DMS114 treated with DMSO at 0.1 percent for 48 hours (cell line): ENCODE results near the gene DIPK1C.

ENCODE experiments used
- DNase-seq: peaks from one replicate; lab custom pipeline; 2025; ENCODE audit not compliant: unreplicated experiment; lab: John Stamatoyannopoulos, UW

Gene DIPK1C

GRCh38 chr18:74453642-74454198 is 3.4 kb downstream of the DIPK1C start:
- no peak for DNase-seq

GRCh38 chr18:74453016-74453566 is 4.0 kb downstream of the DIPK1C start:
- DNase-seq, result no peak

GRCh38 chr18:74451148-74451547 is 6.0 kb downstream of the DIPK1C start:
- no peak for DNase-seq

GRCh38 chr18:74450626-74451025 is 6.5 kb downstream of the DIPK1C start:
- DNase-seq, result no peak

GRCh38 chr18:74447404-74448152 is 9.5 kb downstream of the DIPK1C start:
- no peak for DNase-seq

- DNase-seq, result no peak
These were observed 10.3 kb downstream of the DIPK1C start for GRCh38 chr18:74446631-74447403.

GRCh38 chr18:74446178-74446577 is 10.9 kb downstream of the DIPK1C start:
- DNase-seq, result no peak

- no peak for DNase-seq
These were observed 11.5 kb downstream of the DIPK1C start for GRCh38 chr18:74445585-74445984.

GRCh38 chr18:74444104-74444503 is 13.0 kb downstream of the DIPK1C start:
- no peak for DNase-seq

GRCh38 chr18:74440808-74441427 is 16.2 kb downstream of the DIPK1C start:
- no peak for DNase-seq

- no peak for DNase-seq
These were observed 19.0 kb downstream of the DIPK1C start for GRCh38 chr18:74438091-74438490.

- no peak for DNase-seq
These were observed 20.8 kb downstream of the DIPK1C start for GRCh38 chr18:74436158-74436769.

GRCh38 chr18:74435740-74436139 is 21.4 kb downstream of the DIPK1C start:
- no peak for DNase-seq

GRCh38 chr18:74434466-74434865 is 22.6 kb downstream of the DIPK1C start:
- DNase-seq, result no peak

GRCh38 chr18:74430806-74431571 is 26.1 kb downstream of the DIPK1C start:
- DNase-seq, result no peak

- DNase-seq, result no peak
These were observed 26.9 kb downstream of the DIPK1C start for GRCh38 chr18:74430231-74430630.

- DNase-seq, result no peak
These were observed 28.0 kb downstream of the DIPK1C start for GRCh38 chr18:74429096-74429495.

GRCh38 chr18:74427442-74428112 is 29.5 kb downstream of the DIPK1C start:
- no peak for DNase-seq

- no peak for DNase-seq
These were observed 31.2 kb downstream of the DIPK1C start for GRCh38 chr18:74425876-74426275.

- no peak for DNase-seq
These were observed 31.9 kb downstream of the DIPK1C start for GRCh38 chr18:74425161-74425560.
